ENCODE results near the gene ZMYND12.
A peak's percentile ranks its signal among the peaks of the same experiment; 100 is the strongest.

Gene ZMYND12

GRCh38 chr1:42392967-42393848 lies 62.6 kb downstream of the ZMYND12 start:
- no peak overlapping the region for H3K4me3 ChIP-seq (ENCODE audit: low read depth, low read length)

- no peak overlapping the region for H3K4me3 ChIP-seq (ENCODE audit: low read depth, low read length)
Observed at GRCh38 chr1:42392255-42392654, 63.6 kb downstream of the ZMYND12 start.

- no peak overlapping the region for H3K4me3 ChIP-seq (ENCODE audit: low read depth, low read length)
Observed at GRCh38 chr1:42386051-42386450, 69.8 kb downstream of the ZMYND12 start.

- no peak overlapping the region for H3K4me3 ChIP-seq (ENCODE audit: low read depth, low read length)
Observed at GRCh38 chr1:42385283-42385682, 70.5 kb downstream of the ZMYND12 start.

- H3K4me3 ChIP-seq (ENCODE audit: low read depth, low read length), result peak overlapping the region; percentile 64
Observed at GRCh38 chr1:42381280-42381673, 74.5 kb downstream of the ZMYND12 start.

GRCh38 chr1:42380586-42381279 lies 75.1 kb downstream of the ZMYND12 start, which contains the start of gene RIMKLA:
Gene RIMKLA (plus strand): TSS chr1:42380792. CDS start chr1:42380935, 143 bp downstream.
- peak within 1 kb of the TSS; percentile 64 for H3K4me3 ChIP-seq (ENCODE audit: low read depth, low read length)

All from iPS-11a (cell line).